Stimulated activated naive CD8-positive, alpha-beta T cell treated with anti-CD3 and anti-CD28 coated beads, Interleukin-15, Interleukin-2, amounts not matched to agents 100 ng/mL and 50 ng/mL, for 24 hours (primary cell): ENCODE measurements around the gene GAB2.

ENCODE experiments used
- H3K27ac Mint-ChIP-seq: one replicate; pipeline ENCODE4 v1.8.0; 2021; ENCODE audit warnings: mild to moderate bottlenecking, mixed read lengths
- H3K27me3 Mint-ChIP-seq: one replicate; pipeline ENCODE4 v1.8.0; 2021; ENCODE audit warnings: mixed read lengths
- H3K36me3 Mint-ChIP-seq: one replicate; pipeline ENCODE4 v1.8.0; 2021; ENCODE audit warnings: low read depth, mixed read lengths
- H3K4me1 Mint-ChIP-seq: one replicate; pipeline ENCODE4 v1.8.0; 2021; ENCODE audit warnings: low read depth, mixed read lengths
- H3K4me3 Mint-ChIP-seq: one replicate; pipeline ENCODE4 v1.8.0; 2021; ENCODE audit warnings: mild to moderate bottlenecking, mixed read lengths
- H3K9me3 Mint-ChIP-seq: one replicate; pipeline ENCODE4 v1.8.0; 2021; ENCODE audit warnings: mixed read lengths

Gene GAB2

GRCh38 chr11:78399136-78399535 lies 18.5 kb downstream of the GAB2 start:
- H3K36me3 Mint-ChIP-seq: no peaks in the 10 kb centered on the region
- H3K4me3 Mint-ChIP-seq: no peak overlapping the region
- H3K27me3 Mint-ChIP-seq: no peaks in the 10 kb centered on the region
- H3K4me1 Mint-ChIP-seq: peaks cover 8% of the 10 kb centered on the region
- H3K9me3 Mint-ChIP-seq: no peaks in the 10 kb centered on the region
- H3K27ac Mint-ChIP-seq: no peak overlapping the region

- Mint-ChIP-seq H3K27ac (no peak overlapping the region), H3K4me3 (no peak overlapping the region), H3K9me3 (no peaks in the 10 kb centered on the region), H3K27me3 (no peaks in the 10 kb centered on the region), H3K4me1 (peaks cover 8% of the 10 kb centered on the region), H3K36me3 (no peaks in the 10 kb centered on the region)
Measured at GRCh38 chr11:78398715-78399114, 18.9 kb downstream of the GAB2 start.

DNA sequence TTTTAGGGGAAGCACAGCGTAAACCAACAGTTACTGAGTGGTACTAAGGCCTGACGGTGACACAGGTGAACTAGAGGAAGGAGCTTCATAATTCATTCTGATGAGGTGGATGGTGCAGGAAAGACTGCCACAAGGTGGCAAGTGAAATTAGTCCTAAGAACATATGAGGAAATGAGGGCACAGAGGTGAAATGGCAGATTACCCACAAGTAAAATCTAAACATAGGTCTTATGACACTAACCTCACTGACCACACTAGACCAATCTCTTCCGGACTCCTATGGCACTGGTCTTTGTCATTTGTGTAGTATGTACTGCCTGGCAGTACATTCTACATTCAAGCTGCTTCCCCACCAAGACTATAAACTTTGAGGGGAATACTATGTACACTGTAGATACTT lies 20.2 kb downstream of the GAB2 start:
- Mint-ChIP-seq H3K27ac (peak overlapping the region; percentile 23), H3K27me3 (no peaks in the 10 kb centered on the region), H3K36me3 (no peaks in the 10 kb centered on the region), H3K4me1 (peaks cover 8% of the 10 kb centered on the region), H3K4me3 (no peak overlapping the region), H3K9me3 (no peaks in the 10 kb centered on the region)

GRCh38 chr11:78395597-78395996 lies 22.0 kb downstream of the GAB2 start:
- Mint-ChIP-seq H3K36me3 (no peaks in the 10 kb centered on the region), H3K4me1 (peaks cover 8% of the 10 kb centered on the region), H3K27me3 (no peaks in the 10 kb centered on the region), H3K27ac (no peak overlapping the region), H3K4me3 (no peak overlapping the region), H3K9me3 (no peaks in the 10 kb centered on the region)

DNA sequence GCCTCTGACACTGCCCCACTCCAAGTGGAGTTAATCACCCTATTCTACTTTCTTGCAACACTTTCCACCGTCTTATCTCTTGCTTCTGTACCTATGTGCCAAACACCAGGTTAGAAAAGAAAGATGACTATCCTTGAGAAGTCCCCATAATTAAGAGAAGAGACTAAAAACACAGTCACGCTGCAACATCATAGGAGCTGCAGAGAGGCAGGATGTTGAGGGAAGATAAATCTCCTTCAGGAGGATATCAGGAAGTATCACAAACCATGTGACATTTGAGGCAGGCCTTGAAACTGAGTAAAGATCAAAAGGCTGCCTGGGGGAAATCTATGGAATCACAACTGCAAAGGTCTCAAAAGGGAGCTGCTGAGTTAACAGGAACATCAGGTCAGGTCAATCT lies 24.8 kb downstream of the GAB2 start:
- peaks cover 8% of the 10 kb centered on the region for H3K4me1 Mint-ChIP-seq
- no peak overlapping the region for H3K4me3 Mint-ChIP-seq
- no peak overlapping the region for H3K27ac Mint-ChIP-seq
- H3K27me3 Mint-ChIP-seq: no peaks in the 10 kb centered on the region
- no peaks in the 10 kb centered on the region for H3K9me3 Mint-ChIP-seq
- H3K36me3 Mint-ChIP-seq: no peaks in the 10 kb centered on the region

DNA sequence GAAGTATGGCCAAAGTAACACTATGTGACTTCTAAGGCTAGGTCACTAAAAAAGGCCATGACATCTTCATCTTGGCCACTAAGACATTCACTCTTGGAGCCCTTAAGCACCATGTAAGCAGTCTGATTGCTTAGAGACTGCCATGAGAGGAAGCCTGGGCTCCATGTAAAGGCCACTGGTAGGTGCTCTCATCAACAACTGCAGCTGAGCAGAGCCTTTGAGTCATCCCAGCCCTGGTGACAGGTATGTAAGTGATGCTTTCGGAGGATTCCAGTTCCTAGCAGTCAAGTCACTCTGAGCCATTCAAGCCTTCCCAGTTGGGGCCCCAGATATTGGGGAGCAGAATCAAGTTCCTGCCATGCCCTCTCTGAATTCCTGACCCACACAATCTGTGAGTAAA lies 26.2 kb downstream of the GAB2 start:
- Mint-ChIP-seq H3K9me3 (peaks cover 4% of the 10 kb centered on the region), H3K4me1 (no peaks in the 10 kb centered on the region), H3K27ac (no peak overlapping the region), H3K36me3 (no peaks in the 10 kb centered on the region), H3K4me3 (no peak overlapping the region), H3K27me3 (no peaks in the 10 kb centered on the region)

DNA sequence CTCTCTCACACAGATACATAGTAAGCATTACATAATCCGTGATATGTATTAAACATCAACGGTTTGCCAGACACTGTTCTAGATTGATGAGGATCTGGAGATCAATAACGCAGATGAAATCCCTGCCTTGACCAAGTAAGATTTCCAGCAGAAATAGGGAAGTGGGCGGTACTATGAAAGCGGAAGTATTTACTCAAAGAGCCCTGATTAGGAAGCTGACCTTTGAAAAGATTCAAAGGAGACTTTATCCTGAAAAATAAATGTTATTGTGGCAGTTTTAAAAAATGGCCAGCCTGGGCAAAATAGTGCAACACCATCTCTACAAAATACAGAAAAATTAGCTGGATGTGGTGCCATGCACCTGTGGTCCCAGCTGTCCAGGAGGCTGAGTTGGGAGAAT lies 26.8 kb downstream of the GAB2 start:
- peaks cover 9% of the 10 kb centered on the region for H3K9me3 Mint-ChIP-seq
- H3K4me1 Mint-ChIP-seq: no peaks in the 10 kb centered on the region
- H3K36me3 Mint-ChIP-seq: no peaks in the 10 kb centered on the region

DNA sequence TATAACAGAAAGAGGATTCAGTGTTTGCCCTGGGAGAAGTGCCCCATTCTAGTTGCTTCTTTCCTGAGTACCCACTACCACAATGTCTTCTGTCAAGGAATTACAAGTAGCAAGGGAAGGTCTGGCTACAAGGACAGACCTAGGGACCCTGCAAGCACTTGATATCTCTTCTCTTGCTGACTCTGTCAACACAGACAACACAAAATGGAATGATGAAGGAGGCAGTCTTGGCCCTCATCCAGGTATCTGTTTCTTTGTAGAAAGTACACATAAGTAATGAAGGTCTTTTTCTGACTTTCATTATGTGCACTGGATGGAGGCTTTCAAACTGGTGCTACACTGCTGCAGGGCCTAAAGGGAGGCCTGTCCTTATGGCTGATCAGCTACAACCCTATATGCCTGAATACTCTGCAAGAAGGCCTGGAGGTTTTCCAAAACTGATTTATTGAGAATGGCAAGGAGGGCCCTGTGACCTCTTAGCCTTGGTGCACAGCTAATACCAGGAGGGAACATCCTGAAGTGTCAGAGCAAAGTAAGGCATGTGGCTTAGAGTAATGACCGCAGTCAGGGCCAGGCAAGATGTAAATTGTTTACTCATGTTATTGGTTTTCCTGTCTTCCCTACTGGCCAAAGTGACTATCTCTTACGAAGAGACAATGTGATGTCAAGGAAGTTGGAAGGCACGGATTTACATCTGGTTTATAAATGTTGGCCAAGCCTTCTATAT lies 31.2 kb downstream of the GAB2 start:
- no peaks in the 10 kb centered on the region for H3K36me3 Mint-ChIP-seq

More for the DNA sequence above, 26.8 kb downstream of the GAB2 start:
- Mint-ChIP-seq H3K4me3 (no peak overlapping the region), H3K27me3 (no peaks in the 10 kb centered on the region), H3K27ac (no peak overlapping the region)

DNA sequence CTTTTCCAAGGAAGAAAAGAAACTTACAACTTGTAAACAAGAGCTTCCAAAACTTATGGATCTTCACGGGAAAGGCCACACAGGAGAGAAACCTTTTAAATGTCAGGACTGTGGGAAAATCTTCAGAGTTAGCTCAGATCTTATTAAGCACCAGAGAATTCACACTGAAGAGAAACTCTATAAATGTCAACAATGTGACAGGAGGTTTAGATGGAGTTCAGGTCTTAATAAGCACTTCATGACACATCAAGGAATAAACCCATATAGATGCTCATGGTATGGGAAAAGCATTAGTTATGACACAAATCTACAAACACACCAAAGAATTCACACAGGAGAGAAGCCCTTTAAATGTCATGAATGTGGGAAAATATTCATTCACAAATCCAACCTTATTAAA lies 32.4 kb downstream of the GAB2 start:
- Mint-ChIP-seq H3K27me3 (no peaks in the 10 kb centered on the region), H3K4me3 (no peak overlapping the region), H3K4me1 (no peaks in the 10 kb centered on the region), H3K36me3 (no peaks in the 10 kb centered on the region), H3K27ac (no peak overlapping the region), H3K9me3 (peaks cover 23% of the 10 kb centered on the region)

More for the DNA sequence above, 31.2 kb downstream of the GAB2 start:
- Mint-ChIP-seq H3K27ac (no peak overlapping the region), H3K27me3 (no peaks in the 10 kb centered on the region), H3K9me3 (peaks cover 23% of the 10 kb centered on the region), H3K4me1 (no peaks in the 10 kb centered on the region), H3K4me3 (no peak overlapping the region)

DNA sequence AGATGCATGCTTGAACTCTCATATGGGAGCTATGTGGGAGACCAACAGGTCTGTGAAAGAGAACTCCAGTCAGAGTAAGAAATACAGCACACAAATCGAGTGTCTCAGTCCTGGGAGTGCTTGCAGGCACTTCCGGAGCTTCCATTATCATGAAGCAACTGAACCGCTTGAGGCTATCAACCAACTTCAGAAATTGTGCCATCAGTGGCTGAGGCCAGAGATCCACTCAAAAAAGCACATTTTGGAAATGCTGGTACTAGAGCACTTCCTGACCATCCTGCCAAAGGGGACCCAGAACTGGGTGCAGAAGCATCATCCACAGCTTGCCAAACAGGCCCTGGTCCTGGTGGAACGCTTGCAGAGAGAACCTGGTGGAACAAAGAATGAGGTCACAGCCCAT lies 33.4 kb downstream of the GAB2 start:
- Mint-ChIP-seq H3K9me3 (peaks cover 23% of the 10 kb centered on the region), H3K4me3 (no peak overlapping the region), H3K27me3 (no peaks in the 10 kb centered on the region), H3K27ac (no peak overlapping the region), H3K4me1 (peaks cover 3% of the 10 kb centered on the region), H3K36me3 (no peaks in the 10 kb centered on the region)

- Mint-ChIP-seq H3K27ac (no peak overlapping the region), H3K9me3 (peaks cover 20% of the 10 kb centered on the region), H3K36me3 (no peaks in the 10 kb centered on the region)
Measured at GRCh38 chr11:78381865-78382264, 35.8 kb downstream of the GAB2 start.

DNA sequence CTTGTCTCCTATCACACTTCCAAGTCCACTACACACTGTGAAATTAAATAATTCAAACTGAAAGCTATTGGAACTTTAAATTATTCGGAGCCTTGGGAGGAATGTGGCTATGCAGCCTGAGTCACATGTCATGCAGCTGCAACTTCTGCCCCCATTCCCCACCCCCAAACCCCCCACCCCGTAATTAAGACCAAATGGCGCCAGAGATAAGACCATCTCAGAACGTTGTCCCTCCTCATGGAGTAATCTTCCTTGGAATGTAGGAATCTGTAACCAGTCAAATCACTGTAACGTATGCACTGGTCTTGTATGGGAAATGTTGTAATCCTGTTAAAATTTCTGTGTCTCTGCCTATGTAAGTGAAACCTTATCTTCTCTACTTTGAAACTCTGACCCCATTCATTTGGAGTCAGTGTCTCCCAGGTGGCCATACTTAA lies 37.0 kb downstream of the GAB2 start:
- no peak overlapping the region for H3K4me3 Mint-ChIP-seq
- no peak overlapping the region for H3K27ac Mint-ChIP-seq

More at GRCh38 chr11:78381865-78382264, 35.8 kb downstream of the GAB2 start:
- H3K4me1 Mint-ChIP-seq: peaks cover 5% of the 10 kb centered on the region
- H3K27me3 Mint-ChIP-seq: no peaks in the 10 kb centered on the region
- H3K4me3 Mint-ChIP-seq: no peak overlapping the region

GRCh38 chr11:78379039-78379670 lies 38.5 kb downstream of the GAB2 start:
- Mint-ChIP-seq H3K27ac (no peak overlapping the region), H3K4me1 (peaks cover 5% of the 10 kb centered on the region), H3K4me3 (no peak overlapping the region), H3K36me3 (no peaks in the 10 kb centered on the region), H3K9me3 (peaks cover 4% of the 10 kb centered on the region), H3K27me3 (no peaks in the 10 kb centered on the region)

More for the DNA sequence above, 37.0 kb downstream of the GAB2 start:
- H3K4me1 Mint-ChIP-seq: peaks cover 5% of the 10 kb centered on the region
- H3K27me3 Mint-ChIP-seq: no peaks in the 10 kb centered on the region
- peaks cover 17% of the 10 kb centered on the region for H3K9me3 Mint-ChIP-seq
- no peaks in the 10 kb centered on the region for H3K36me3 Mint-ChIP-seq

GRCh38 chr11:78377625-78378418 lies 39.8 kb downstream of the GAB2 start:
- Mint-ChIP-seq H3K9me3 (peaks cover 4% of the 10 kb centered on the region), H3K36me3 (no peaks in the 10 kb centered on the region), H3K27me3 (no peaks in the 10 kb centered on the region), H3K27ac (no peak overlapping the region), H3K4me3 (no peak overlapping the region), H3K4me1 (peaks cover 5% of the 10 kb centered on the region)

DNA sequence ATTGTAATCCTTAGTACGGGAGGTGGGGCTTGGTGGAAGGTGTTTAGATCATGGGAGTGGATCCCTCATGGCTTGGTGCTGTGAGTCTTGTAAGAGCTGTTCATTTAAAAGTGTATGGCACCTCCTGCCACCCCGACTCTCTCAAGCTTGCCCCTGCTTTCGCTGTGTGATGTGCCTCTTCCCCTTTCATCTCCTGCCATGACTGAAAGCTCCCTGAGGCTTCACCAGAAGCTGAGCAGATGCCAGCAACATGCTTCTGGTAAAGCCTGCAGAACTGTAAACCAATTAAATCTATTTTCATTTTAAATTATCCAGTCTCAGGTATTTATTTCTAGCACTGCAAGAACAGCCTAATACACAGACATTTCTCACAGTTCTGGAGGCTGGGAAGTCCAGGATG lies 40.8 kb downstream of the GAB2 start:
- Mint-ChIP-seq H3K27ac (no peak overlapping the region), H3K4me1 (peaks cover 5% of the 10 kb centered on the region), H3K27me3 (no peaks in the 10 kb centered on the region), H3K9me3 (peaks cover 4% of the 10 kb centered on the region), H3K36me3 (no peaks in the 10 kb centered on the region), H3K4me3 (no peak overlapping the region)
